Upper lobe of left lung (tissue), 4 donors: ENCODE results near the gene CLDN25.

ENCODE experiments used
- CTCF ChIP-seq, 6 experiments: fragments of 450-650 bp in 4 of 6; fragments of 200-600 bp in 2 of 6; sonication (generic) in 2 of 6; IDR thresholded peaks; one replicate each; pipeline ENCODE4 v1.5.1; 2016 to 2019; ENCODE audit warnings: antibody characterized with exemption in 6 of 6
- POLR2AphosphoS5 ChIP-seq, 2 donors: sonication (generic); formaldehyde crosslinking; IDR thresholded peaks; one replicate each; pipeline ENCODE4 v1.5.1; 2017; ENCODE audit warnings: antibody characterized with exemption in 2 of 2

GRCh38 chr11:113805640-113806039 lies 26.0 kb downstream of the CLDN25 start:
- TF ChIP-seq CTCF (IDR thresholded peaks at IDR 0.05) (no peak), POLR2AphosphoS5 (IDR thresholded peaks at IDR 0.05) (no peak)
